Measurements from ENCODE around the gene ZNFX1. TPM values are rescaled to one million over a fixed set of nuclear protein-coding genes. Genes with fewer than 3 reads are reported as not detected.

The ZNFX1 gene
- total RNA-seq, 1 donor from 2014 or later, result 77.4 TPM

DNA sequence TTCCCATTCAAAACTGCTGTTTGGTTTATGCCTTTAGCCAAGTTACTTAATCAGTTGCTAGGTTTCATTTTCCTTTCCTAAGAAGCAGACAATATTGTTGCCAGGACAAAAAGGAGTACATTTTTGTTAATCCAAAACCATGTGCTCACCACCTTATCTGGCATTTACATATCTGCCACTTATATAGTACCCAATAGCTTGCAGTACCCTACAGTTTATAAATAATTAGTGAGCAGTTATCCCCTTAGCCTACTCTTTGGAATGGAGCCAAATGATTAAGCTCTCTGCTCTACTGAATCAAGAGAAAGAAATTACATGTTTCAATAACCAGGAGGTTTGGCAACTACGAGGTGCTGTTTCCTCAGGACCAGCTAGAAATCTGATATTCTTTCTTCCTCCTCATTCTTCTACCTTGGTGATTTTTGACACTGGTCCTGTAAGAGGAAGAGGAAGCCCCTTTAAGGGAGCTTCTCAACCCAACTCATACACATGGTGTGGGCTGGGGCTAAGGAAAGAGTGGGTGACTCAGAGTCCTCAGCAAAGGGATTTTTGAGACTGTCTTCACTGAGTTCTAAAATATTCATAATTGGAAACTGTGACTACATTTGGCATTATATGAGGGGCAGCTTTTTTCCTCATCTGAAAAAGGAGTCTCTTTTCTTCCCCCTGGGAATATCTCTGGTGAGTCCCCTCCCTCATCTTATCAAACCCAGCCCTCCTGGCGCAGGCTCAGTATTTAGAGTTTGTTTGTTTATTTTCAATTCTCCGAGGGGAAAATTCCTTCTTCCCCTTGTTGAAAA is 1.5 kb downstream of the ZNFX1 start:
- Mint-ChIP-seq H3K9me3 (ENCODE audit: unreplicated experiment) (peaks cover 1% of the 10 kb centered on the region), H3K4me3 (ENCODE audit: unreplicated experiment) (peak overlapping the region; percentile 99), H3K36me3 (ENCODE audit: low read depth, unreplicated experiment) (peaks cover 46% of the 10 kb centered on the region), H3K27ac (ENCODE audit: unreplicated experiment) (peak overlapping the region; percentile 98), H3K27me3 (ENCODE audit: low read depth, unreplicated experiment) (no peaks in the 10 kb centered on the region), H3K4me1 (ENCODE audit: low read depth, unreplicated experiment) (peaks cover 15% of the 10 kb centered on the region)
- no peak for FAIRE-seq
- peaks cover 82% of the 10 kb centered on the region for H3K79me2 ChIP-seq (ENCODE audit: insufficient read depth, low read length)
- peaks cover 18% of the 10 kb centered on the region for H3K4me1 ChIP-seq (ENCODE audit: insufficient read depth, low read length)
- DNase-seq (ENCODE audit: low read depth), result peak; percentile 73
- no peaks in the 10 kb centered on the region for H3K27me3 ChIP-seq (ENCODE audit: insufficient read depth, low read length)
- peaks cover 41% of the 10 kb centered on the region for H3K36me3 ChIP-seq (ENCODE audit: insufficient read depth, low read length)
- H2AFZ ChIP-seq (ENCODE audit: low read depth, low read length), result no peak overlapping the region
- peaks cover 9% of the 10 kb centered on the region for H3K9me3 ChIP-seq (ENCODE audit: insufficient read depth, low read depth, low read length)
- peak overlapping the region; percentile 96 for H3K4me3 ChIP-seq (ENCODE audit: insufficient read depth, low read depth, low read length)
- TF ChIP-seq EZH2 (IDR thresholded peaks at IDR 0.05; ENCODE audit: insufficient read depth, low read length), result no peak
- TF ChIP-seq CTCF (IDR thresholded peaks at IDR 0.05; ENCODE audit: insufficient read depth, low read depth, low read length), result no peak
- H3K4me2 ChIP-seq (ENCODE audit: low read length), result peak overlapping the region; percentile 91
- H3K9ac ChIP-seq (ENCODE audit: low read length), result peak overlapping the region; percentile 98
- peaks cover 73% of the 10 kb centered on the region for H4K20me1 ChIP-seq (ENCODE audit: insufficient read depth, low read length)
- H3K27ac ChIP-seq (ENCODE audit: low read depth, low read length), result peak overlapping the region; percentile 84

DNA sequence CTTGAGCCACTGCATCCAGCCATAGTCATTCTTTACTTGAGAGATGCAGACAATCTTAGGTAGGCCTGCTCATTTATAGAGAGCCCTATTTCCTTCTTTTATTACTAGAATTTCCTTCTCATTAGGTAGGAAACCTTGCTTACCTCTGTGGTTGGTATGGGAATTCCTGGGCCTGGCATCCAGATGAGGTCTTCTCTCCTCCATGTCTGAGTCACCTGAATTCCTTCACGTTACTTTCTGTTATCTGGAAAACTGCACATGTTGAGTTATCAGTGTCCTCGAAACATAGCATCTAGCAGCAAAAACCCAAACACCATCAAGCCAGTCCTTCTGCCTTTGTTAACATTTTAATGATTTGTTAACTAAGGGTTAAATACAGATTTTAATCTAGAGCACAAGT is 2.2 kb downstream of the ZNFX1 start:
- peaks cover 73% of the 10 kb centered on the region for H4K20me1 ChIP-seq (ENCODE audit: insufficient read depth, low read length)
- no peak for FAIRE-seq

More for the DNA sequence above, 2.2 kb downstream of the ZNFX1 start:
- no peaks in the 10 kb centered on the region for H3K27me3 ChIP-seq (ENCODE audit: insufficient read depth, low read length)
- peak; percentile 37 for DNase-seq (ENCODE audit: low read depth)
- H3K36me3 ChIP-seq (ENCODE audit: insufficient read depth, low read length), result peaks cover 41% of the 10 kb centered on the region
- H3K27ac Mint-ChIP-seq (ENCODE audit: unreplicated experiment), result peak overlapping the region; percentile 20
- peaks cover 44% of the 10 kb centered on the region for H3K36me3 Mint-ChIP-seq (ENCODE audit: low read depth, unreplicated experiment)
- H3K4me1 Mint-ChIP-seq (ENCODE audit: low read depth, unreplicated experiment), result peaks cover 12% of the 10 kb centered on the region
- H3K27me3 Mint-ChIP-seq (ENCODE audit: low read depth, unreplicated experiment), result no peaks in the 10 kb centered on the region
- peak overlapping the region; percentile 84 for H3K27ac ChIP-seq (ENCODE audit: low read depth, low read length)
- TF ChIP-seq CTCF (IDR thresholded peaks at IDR 0.05; ENCODE audit: insufficient read depth, low read depth, low read length) (no peak), EZH2 (IDR thresholded peaks at IDR 0.05; ENCODE audit: insufficient read depth, low read length) (no peak)
- peak overlapping the region; percentile 91 for H3K4me2 ChIP-seq (ENCODE audit: low read length)
- peaks cover 82% of the 10 kb centered on the region for H3K79me2 ChIP-seq (ENCODE audit: insufficient read depth, low read length)
- H3K9me3 Mint-ChIP-seq (ENCODE audit: unreplicated experiment), result peaks cover 1% of the 10 kb centered on the region
- H3K4me3 ChIP-seq (ENCODE audit: insufficient read depth, low read depth, low read length), result no peak overlapping the region
- H3K9me3 ChIP-seq (ENCODE audit: insufficient read depth, low read depth, low read length), result peaks cover 3% of the 10 kb centered on the region
- H3K9ac ChIP-seq (ENCODE audit: low read length), result no peak overlapping the region
- peaks cover 18% of the 10 kb centered on the region for H3K4me1 ChIP-seq (ENCODE audit: insufficient read depth, low read length)
- peak overlapping the region; percentile 99 for H3K4me3 Mint-ChIP-seq (ENCODE audit: unreplicated experiment)
- H2AFZ ChIP-seq (ENCODE audit: low read depth, low read length), result no peak overlapping the region

All from astrocyte (in vitro differentiated cells and primary cell).